ENCODE measurements around the gene EHBP1.

DNA sequence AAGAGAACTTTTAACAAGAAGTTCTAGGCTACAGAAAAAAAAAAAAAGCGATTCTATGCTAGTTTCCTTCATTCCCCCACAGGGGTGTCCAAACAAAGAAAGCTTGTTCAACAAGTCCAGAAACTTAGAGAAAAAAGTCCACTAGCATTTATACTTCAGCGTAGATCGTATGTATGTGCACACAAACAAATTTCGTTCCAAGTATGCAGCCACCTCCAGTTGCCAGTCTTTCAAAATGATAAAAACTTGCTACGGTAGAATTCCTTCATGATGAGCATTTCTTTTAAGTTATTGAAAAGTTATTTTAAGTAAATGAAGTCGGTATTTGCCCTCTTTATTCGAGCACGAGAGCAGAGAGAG, 341.4 kb downstream of the EHBP1 start:
- TF ChIP-seq POLR2AphosphoS5 (IDR thresholded peaks at IDR 0.05) (no peak), POLR2A (IDR thresholded peaks at IDR 0.05) (no peak), EP300 (IDR thresholded peaks at IDR 0.05) (no peak)
- TF ChIP-seq, protein P1, sequence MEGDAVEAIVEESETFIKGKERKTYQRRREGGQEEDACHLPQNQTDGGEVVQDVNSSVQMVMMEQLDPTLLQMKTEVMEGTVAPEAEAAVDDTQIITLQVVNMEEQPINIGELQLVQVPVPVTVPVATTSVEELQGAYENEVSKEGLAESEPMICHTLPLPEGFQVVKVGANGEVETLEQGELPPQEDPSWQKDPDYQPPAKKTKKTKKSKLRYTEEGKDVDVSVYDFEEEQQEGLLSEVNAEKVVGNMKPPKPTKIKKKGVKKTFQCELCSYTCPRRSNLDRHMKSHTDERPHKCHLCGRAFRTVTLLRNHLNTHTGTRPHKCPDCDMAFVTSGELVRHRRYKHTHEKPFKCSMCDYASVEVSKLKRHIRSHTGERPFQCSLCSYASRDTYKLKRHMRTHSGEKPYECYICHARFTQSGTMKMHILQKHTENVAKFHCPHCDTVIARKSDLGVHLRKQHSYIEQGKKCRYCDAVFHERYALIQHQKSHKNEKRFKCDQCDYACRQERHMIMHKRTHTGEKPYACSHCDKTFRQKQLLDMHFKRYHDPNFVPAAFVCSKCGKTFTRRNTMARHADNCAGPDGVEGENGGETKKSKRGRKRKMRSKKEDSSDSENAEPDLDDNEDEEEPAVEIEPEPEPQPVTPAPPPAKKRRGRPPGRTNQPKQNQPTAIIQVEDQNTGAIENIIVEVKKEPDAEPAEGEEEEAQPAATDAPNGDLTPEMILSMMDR (IDR thresholded peaks at IDR 0.05), result no peak

Data from stomach (tissue), 4 donors.